NCI-H1092 (cell line): ENCODE results near the gene LCT.
"Not testable (repeated sequence)": the region's sequence is repeated elsewhere in the genome, so short reads cannot be mapped to it uniquely, and the experiment has no call there.

Experiments used
- DNase-seq: peaks from one replicate; lab custom pipeline; 2025; lab: John Stamatoyannopoulos, UW

The LCT gene

GRCh38 chr2:135797497-135798274, 39.3 kb downstream of the LCT start:
- DNase-seq: peak; percentile 4

GRCh38 chr2:135796606-135797005, 40.4 kb downstream of the LCT start:
- DNase-seq: no peak

GRCh38 chr2:135795641-135796040, 41.3 kb downstream of the LCT start:
- DNase-seq: not testable (repeated sequence)

GRCh38 chr2:135792401-135793150, 44.4 kb downstream of the LCT start:
- DNase-seq: no peak

DNA sequence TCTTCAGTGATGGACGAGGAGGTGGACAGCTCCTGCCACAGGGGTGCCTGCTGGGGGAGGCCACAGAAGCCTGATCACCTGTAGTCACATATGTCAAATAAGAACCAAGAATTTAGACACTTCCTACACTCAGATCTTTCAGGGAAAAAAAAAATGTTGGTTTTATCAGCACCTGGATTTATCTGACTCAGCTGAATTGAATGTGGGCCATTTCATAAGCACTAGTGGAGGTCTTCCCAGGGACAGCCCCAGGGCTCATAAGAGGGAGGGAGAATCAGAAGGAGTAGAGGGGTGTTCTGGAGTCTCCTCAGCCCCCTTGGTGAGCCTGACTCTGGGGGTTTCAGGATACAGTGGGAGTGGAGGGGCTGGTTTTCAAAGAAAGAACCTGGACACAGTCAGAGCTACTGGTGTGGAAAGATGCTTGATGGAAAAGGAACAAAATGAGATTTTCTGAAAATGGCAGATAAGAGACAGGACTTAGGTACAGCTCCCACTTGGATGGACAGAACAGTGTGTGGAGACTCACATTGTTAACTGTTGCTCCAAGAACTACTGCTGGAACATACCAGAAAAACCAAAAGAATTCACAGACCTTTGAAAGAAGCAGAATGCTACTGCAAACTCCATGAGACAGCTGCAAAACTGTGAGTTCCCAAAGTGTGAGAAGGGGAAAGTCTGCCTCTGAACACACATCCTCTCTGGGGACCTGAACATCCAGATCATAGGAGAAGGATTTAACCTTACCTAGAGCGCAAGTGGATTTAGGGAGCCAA, 45.4 kb downstream of the LCT start:
- no peak for DNase-seq

DNA sequence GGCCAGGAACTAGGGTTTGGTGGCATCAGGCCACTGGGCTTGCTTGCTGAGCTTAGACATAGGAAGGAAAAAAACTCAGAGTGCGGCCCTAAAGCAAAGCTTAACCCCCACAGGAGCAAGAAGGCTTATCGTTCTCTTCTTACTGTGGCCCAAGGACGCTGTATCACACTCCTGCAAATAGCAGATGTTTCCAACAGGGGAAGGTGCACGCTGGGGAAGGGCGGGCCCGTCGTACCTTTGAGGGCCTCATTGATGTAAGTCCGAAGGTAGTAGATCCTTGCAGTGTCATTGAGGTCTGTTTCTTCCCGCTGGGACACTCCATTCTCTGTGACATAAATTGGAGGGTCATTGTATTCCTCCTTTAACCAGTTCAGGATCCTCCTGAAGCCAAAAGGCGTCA, 46.6 kb downstream of the LCT start:
- no peak for DNase-seq

GRCh38 chr2:135786823-135787222, 50.2 kb downstream of the LCT start:
- DNase-seq: no peak

DNA sequence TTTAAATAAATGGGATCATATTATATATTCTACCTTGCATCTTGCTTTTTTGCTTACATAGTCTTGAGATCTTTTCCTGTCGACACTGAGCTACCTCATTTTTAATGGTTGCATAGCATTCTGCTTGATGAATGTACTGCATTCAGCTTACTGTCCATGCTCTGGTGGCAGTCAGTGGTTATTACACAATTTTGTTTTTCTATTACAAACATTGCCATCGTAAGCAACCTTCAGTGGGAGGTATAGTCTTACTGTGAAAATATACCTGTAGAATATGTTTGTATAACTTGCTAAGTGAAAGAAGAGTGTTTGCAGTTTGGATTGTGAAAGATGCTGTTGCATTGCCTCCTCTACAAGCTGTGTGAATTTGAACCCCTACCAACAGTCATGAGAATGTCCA, 52.0 kb downstream of the LCT start:
- no peak for DNase-seq

- no peak for DNase-seq
These were observed 53.5 kb downstream of the LCT start for GRCh38 chr2:135783439-135783838.

DNA sequence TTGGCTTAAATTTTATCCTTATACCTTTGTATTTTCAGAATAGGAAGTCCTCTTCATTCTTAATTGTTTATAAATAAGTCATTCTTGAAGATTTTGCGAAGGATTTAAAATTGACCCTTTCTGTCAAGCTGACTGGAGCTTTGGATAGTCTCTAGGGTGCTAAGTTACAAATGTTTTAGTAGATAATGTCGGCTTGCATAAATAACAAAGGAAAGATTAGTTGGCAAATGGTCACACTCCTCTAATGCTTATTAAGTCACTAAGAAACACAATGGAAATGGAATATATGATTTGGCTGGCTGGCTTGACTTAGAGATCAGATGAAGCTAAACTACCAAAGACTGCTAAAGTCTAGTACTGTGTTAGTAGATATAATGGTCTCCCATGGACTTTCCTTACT, 54.8 kb downstream of the LCT start:
- DNase-seq: no peak

DNA sequence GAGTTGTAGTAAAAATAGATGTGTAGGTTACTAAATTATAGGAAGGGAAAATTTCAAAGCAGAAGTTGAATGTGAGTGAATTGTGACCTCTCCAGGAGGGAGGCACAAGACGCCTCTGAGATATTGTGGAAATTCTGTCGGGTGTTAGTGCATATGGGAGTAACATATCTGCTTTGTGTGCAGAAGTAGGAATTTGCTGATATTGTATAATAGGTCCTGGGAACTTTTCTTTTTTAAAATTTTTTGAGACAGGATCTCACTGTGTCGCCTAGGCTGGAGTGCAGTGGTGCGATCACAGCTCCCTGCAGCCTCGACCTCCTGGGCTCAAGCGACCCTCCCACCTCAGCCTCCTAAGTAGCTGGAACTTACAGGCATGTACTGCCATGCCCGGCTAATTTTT, 60.6 kb downstream of the LCT start:
- no peak for DNase-seq

DNA sequence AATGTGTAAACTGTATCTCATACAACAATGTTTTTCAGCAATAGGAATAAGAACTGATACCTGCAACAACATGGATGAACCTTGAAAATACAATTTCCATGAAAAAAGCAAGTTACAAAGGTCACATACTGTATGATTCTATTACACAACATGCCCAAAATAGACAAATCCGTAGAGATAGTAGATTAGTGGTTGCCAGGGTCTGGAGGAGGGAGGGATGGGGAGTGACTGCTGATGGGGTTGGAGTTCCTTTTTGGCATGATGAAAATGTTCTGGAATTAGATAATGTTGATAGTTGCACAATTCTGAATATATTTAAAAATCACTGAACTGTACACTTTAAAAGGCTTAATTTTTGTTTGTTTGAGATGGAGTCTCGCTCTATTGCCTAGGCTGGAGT, 61.6 kb downstream of the LCT start:
- no peak for DNase-seq

GRCh38 chr2:135773917-135774316, 63.1 kb downstream of the LCT start:
- DNase-seq: no peak

GRCh38 chr2:135773319-135773718, 63.7 kb downstream of the LCT start:
- DNase-seq: no peak

DNA sequence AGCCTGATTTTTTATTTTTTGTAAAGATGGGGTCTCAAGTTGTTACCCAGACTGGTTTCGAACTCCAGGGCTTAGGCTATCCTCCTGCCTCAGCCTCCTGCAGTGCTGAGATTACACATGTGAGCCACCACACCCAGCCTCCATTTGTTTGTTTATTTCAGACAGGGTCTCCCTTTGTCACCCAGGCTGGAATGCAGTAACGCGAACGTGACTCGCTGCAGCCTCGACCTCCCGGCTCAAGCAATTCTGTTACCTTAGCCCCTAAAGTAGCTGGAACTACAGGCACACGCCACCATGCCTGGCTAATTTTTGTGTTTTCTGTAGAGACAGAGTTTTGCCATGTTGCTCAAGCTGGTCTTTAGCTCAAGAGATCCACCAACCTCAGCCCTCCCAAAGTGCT, 68.1 kb downstream of the LCT start:
- DNase-seq: no peak

DNA sequence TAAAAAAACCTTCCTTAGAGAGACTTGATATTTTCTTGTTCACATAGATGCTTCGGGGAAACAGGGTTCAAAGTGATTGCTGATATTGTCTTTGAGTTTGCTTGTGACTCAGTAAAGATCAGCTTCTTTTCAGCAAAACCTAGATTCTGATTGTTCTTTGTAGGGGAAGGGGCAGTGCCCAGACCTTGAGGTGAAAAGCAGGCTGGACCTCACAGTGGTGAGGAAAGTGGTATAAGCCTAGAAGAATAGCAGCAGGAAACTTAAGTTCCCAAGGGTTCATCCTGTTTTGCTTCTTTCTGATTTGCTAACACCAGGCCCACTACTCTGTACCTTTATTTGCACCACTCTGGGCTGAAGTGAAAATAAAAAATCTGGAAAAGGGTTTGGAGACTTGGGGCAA, 74.5 kb downstream of the LCT start:
- DNase-seq: no peak

DNA sequence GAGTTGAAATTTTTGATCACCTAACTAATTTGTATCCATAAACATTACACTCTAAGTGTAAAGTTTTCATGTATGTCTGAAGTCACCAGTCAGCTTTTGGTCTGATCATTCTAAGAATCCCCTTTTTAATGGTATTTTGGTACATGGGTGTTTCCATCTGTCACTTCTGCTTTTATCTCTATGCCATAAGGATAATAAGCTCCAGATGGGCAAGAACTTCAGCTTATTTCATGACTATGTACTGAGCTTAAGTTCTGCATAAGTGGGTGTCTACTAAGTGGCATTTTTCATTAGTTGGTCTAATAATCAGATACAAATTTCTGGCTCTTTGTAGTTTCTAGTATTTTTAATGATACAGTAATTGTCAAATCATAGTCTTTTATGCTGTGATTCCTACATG, 75.0 kb downstream of the LCT start:
- DNase-seq: no peak

DNA sequence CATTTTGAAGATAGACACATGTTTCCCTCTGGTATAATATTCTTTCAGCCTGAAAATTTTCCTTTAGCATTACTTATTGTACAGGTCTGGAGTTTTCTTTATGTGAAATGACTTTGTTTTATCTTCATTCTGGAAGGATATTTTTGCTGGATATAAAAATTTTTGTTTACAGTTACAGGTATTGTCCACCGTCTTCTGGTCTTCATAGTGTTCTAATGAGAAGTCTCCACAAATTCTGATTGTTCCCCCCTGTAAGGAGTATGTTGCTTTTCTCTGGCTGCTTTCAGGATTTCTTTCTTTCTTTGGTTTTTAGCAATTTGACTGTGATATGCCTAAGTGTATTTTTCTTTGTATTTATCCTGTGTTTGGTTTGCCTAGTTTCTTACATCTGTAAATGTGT, 80.3 kb downstream of the LCT start:
- no peak for DNase-seq

DNA sequence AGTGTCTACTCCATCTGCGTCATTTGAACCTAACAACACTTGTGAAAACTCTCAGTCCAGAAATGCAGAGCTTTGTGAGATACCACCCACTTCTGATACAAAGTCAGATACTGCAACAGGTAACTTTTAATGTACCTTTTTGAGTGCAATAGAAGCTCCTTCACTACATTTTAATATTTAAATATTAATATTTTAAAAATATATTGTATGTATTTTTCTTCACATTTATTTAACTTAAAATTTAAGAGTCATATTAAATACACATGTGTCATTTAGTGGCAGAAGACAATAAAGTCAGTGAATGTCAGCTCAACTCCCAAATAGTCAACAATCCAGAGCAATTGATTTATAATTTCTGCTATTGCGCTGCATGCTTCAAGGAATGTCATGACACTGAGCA, 81.4 kb downstream of the LCT start:
- no peak for DNase-seq

- DNase-seq: no peak
These were observed 91.4 kb downstream of the LCT start for GRCh38 chr2:135745545-135745944.

GRCh38 chr2:135744760-135745314, 92.1 kb downstream of the LCT start:
- no peak for DNase-seq

DNA sequence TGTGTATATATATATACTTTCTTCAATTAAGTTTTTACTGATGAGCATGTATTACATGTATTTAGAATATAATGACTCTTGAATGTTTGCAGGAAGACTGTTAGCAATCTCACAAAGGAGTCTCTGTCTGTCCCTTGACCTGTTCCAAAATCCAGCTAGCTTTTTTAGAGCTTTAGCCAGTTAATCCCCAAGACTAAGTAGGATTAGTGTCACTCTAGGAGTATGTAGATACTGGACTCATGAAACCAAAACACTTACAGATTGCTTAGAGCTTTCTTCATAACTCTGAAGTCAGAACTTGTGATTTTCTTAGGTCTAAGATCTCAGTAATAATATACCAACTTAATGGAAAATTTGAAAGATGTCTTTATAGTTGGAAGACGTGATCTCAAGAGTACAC, 93.1 kb downstream of the LCT start:
- no peak for DNase-seq

- peak; percentile 11 for DNase-seq
These were observed 94.6 kb downstream of the LCT start for GRCh38 chr2:135742325-135742757.
